GM13977 (cell line): ENCODE data around the gene KRT38.

ENCODE experiments used
- DNase-seq: peaks from one replicate; pipeline ENCODE4 v3.0.0; 2012; ENCODE audit warnings: low spot score
- in situ Hi-C: fragments of 300-500 bp; cut with MboI; formaldehyde crosslinking; loops from one replicate; pipeline ENCODE4 v1.12.0; 2022; ENCODE audit warnings: low sequenced_read_pairs, low pct_unique_long_range_greater_than_20kb, mixed read lengths, inconsistent platforms; ENCODE audit not compliant: unreplicated experiment
- TF ChIP-seq, protein P1 (sequence below): IDR thresholded peaks from 2 replicates; pipeline ENCODE4 v1.5.1; 2012; ENCODE audit warnings: mild to moderate bottlenecking, control low read depth; ENCODE audit not compliant: insufficient read depth; ENCODE audit errors: extremely low read depth, missing control alignments

Gene KRT38

DNA sequence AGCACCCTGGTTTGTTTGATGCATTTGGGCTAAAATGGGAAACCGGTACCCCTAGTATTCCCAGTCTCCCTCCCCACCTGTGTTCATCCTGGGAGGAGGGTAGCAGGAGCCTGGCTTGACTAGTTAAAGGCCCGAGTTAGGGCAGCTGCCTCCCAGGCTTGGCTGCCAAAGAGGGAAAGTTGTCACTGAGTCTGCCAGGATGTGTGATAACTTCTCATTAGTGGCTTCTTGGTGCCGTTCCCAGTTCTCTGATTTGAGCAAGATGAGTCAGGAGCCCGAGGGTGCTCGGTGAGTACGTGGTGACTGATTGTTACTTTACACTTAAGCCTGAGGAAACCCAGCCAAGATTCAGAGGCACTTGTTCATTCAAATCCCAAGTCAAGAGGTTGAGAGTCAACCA, 23.9 kb upstream of the KRT38 start:
- in situ Hi-C loops, result no loop called here
- TF ChIP-seq, protein P1, sequence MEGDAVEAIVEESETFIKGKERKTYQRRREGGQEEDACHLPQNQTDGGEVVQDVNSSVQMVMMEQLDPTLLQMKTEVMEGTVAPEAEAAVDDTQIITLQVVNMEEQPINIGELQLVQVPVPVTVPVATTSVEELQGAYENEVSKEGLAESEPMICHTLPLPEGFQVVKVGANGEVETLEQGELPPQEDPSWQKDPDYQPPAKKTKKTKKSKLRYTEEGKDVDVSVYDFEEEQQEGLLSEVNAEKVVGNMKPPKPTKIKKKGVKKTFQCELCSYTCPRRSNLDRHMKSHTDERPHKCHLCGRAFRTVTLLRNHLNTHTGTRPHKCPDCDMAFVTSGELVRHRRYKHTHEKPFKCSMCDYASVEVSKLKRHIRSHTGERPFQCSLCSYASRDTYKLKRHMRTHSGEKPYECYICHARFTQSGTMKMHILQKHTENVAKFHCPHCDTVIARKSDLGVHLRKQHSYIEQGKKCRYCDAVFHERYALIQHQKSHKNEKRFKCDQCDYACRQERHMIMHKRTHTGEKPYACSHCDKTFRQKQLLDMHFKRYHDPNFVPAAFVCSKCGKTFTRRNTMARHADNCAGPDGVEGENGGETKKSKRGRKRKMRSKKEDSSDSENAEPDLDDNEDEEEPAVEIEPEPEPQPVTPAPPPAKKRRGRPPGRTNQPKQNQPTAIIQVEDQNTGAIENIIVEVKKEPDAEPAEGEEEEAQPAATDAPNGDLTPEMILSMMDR, result no peak
- no peak for DNase-seq

DNA sequence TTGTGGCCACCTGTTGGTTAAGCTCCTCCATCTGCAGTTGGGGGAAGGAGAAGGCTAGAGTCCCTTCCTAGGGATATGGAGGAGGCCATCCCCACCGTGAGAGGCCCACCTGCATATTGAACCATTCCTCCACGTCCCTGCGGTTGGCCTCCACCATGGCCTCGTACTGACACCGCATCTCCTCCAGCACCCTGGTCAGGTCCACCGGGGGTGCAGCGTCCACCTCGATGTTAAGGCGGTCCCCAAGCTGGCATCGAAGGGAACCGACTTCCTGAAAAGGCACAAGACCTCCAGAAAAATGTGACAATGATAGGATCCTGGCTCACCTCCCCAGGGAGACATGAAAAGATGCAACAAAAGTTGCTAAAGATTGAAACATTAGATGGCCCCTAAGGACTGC, 23.4 kb upstream of the KRT38 start:
- in situ Hi-C loops, result no loop called here
- DNase-seq, result no peak

DNA sequence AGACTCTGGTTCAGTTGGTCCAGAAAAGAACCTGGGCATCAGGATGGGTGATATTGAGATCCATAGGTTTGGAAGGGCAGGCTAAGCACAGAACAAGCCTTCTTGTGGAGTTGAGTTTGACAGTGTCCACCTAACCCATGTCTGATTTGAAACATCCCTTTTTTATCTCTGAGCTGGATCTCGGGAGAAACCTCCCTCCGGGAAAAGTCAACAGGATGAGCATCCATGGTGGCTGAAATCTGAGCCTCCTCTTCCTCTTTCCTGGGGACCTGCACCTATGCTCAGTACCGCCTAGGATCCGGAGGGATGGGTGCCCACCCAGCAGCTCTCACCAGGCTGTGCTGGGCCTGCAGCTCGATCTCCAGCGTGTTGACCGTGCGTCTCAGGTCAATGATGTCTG, 23.0 kb upstream of the KRT38 start:
- TF ChIP-seq, protein P1, result no peak
- in situ Hi-C loops, result no loop called here
- DNase-seq, result no peak

More for the DNA sequence above, 23.4 kb upstream of the KRT38 start:
- TF ChIP-seq, protein P1, result no peak

DNA sequence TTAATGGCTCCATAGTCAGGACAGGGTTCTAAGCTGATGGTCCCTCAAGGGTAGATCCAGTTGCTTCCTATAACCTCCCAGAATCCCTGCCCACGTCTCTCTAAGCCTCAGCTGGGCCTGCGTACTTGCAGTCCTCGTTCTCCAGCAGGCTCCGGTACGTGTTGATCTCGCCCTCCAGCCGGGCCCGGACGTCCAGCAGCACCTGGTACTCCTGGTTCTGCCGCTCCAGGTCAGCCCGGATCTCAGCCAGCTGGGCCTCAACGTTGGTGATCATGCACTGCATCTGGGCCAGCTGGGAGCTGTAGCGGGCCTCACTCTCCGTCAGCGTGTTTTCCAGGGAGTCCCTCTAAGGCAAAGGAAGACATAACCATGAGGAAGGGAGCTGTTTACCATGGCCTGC, 21.9 kb upstream of the KRT38 start:
- in situ Hi-C loops, result no loop called here
- no peak for DNase-seq
- TF ChIP-seq, protein P1, result no peak

DNA sequence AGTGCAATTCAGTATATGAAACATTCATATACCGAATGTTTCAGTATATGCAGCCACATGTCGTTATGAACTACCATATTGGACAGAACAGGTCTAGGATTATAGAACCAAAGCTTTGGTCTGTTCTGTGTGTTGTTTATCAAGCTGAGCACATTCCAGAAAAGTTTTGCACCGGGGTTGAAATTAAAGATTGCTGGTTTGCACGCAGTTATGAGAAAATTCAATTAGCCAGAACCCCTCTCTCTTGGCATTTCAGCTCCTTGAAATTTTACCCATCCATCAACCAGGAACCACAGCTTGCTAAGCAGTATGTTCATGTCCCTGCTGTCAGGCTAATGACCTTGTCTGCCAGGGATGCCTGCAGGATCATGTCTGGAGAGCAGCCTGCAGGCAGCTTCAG, 16.9 kb upstream of the KRT38 start:
- no peak for DNase-seq
- in situ Hi-C loops, result no loop called here
- TF ChIP-seq, protein P1, result no peak

DNA sequence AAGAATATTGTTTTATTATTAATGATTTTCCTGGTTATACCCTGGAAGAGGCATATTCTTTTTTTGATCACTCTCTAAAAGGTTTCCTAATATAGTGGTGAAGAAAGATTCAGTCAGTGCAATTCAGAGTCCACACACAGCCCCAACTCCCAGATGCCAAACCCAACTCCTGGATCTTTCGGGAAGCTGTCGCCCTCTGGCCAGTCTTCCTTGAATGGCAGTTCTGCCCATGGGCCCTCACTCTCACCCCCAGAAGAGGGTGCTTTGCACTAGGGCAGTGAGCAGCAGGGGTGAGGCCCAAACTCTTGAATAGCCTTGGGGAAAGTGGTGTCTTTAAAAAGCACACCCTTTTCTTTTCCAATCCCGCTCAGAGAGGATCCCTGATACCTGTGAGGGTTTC, 15.4 kb upstream of the KRT38 start:
- no peak for DNase-seq
- in situ Hi-C loops, result no loop called here
- TF ChIP-seq, protein P1, result no peak

DNA sequence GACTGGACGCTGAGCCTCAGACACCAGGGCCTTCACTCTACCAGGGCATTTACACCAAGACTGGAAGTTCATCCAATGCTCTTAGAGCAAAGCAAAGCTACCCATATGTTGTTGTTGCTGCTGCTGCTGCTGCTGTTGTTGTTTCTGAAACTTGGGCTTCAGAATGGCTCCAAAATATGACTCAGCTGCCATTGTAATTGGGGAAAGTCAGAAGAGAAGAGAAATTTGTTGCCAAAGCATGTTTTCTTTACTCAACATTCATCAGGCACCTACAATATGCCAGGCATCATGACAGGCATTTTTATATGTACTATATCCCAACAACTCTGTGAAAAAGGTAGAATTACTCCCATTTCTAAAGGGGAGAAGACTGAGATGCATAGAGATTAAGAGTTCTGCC, 14.5 kb upstream of the KRT38 start:
- in situ Hi-C loops, result no loop called here
- TF ChIP-seq, protein P1, result no peak
- DNase-seq, result no peak
